ENCODE data around the gene GOPC.

Gene GOPC

DNA sequence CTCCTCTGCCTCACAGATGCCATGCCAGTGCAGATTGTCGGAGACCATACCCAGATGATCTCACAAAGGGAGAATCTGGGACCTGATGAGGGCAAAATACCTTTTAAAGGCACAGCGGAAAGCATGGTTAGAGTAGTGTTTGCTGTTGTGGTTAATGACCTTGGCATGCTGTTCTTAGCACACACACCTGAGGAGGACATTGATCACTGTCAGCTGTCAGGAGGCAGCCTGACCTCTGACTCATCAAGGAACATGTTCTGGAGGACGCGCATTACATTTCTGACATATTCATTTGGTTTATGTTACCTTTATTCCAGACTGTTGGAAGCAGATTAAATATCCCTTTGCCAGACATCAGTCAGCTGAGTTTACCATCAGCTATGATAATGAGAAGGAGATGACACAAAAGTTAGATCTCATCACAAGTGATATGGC lies 57.1 kb downstream of the GOPC start:
- DNase-seq (ENCODE audit: low spot score): no peak
- in situ Hi-C loops (cut with MboI; ENCODE audit: low sequenced_read_pairs, unreplicated experiment): no loop called here
- TF ChIP-seq, protein P1, sequence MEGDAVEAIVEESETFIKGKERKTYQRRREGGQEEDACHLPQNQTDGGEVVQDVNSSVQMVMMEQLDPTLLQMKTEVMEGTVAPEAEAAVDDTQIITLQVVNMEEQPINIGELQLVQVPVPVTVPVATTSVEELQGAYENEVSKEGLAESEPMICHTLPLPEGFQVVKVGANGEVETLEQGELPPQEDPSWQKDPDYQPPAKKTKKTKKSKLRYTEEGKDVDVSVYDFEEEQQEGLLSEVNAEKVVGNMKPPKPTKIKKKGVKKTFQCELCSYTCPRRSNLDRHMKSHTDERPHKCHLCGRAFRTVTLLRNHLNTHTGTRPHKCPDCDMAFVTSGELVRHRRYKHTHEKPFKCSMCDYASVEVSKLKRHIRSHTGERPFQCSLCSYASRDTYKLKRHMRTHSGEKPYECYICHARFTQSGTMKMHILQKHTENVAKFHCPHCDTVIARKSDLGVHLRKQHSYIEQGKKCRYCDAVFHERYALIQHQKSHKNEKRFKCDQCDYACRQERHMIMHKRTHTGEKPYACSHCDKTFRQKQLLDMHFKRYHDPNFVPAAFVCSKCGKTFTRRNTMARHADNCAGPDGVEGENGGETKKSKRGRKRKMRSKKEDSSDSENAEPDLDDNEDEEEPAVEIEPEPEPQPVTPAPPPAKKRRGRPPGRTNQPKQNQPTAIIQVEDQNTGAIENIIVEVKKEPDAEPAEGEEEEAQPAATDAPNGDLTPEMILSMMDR (IDR thresholded peaks at IDR 0.05; ENCODE audit: borderline replicate concordance, control extremely low read depth, extremely low read depth, insufficient read depth, missing control alignments): no peak

DNA sequence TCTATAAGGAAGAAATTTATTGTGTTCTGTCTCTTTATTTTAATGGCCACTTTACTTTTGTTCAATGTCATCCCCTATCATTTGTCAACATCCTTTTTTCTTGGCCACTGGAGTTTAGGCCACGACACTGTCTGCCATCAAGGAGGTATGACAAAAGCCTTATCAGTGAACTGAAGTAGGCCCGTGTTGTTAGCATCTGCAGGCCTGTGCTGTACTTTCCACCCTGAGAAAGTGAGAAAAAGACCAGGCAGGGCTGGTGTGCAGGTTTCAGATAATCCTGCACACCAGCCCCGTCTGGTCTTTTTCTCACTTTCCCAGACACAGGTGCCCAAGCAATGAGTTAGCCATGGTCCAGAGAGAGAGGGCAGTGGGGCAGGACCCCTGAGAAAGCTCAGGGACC lies 57.6 kb downstream of the GOPC start:
- TF ChIP-seq, protein P1 (IDR thresholded peaks at IDR 0.05; ENCODE audit: borderline replicate concordance, control extremely low read depth, extremely low read depth, insufficient read depth, missing control alignments): no peak
- DNase-seq (ENCODE audit: low spot score): no peak
- in situ Hi-C loops (cut with MboI; ENCODE audit: low sequenced_read_pairs, unreplicated experiment): no loop called here

DNA sequence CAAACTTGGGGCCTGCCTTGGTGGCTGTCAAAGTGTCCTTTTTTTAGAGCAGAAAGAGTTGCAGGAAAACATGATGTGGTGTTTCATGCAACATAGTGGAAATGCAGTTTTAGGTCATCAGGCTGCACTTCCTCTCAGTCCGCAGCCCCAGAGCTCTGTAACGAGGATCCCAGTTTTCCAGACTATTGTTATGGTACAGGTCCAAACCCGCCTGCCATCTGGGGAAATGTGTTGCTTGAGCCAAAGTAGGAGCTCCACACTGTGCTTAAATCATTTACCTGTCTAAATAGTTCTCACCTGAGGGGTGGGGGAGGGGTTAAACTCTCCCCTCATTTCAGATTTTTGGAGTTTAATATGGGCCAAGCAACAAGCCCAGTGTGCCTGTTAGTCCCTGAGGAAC lies 59.8 kb downstream of the GOPC start:
- TF ChIP-seq, protein P1 (IDR thresholded peaks at IDR 0.05; ENCODE audit: borderline replicate concordance, control extremely low read depth, extremely low read depth, insufficient read depth, missing control alignments): no peak
- in situ Hi-C loops (cut with MboI; ENCODE audit: low sequenced_read_pairs, unreplicated experiment): no loop called here
- no peak for DNase-seq (ENCODE audit: low spot score)

DNA sequence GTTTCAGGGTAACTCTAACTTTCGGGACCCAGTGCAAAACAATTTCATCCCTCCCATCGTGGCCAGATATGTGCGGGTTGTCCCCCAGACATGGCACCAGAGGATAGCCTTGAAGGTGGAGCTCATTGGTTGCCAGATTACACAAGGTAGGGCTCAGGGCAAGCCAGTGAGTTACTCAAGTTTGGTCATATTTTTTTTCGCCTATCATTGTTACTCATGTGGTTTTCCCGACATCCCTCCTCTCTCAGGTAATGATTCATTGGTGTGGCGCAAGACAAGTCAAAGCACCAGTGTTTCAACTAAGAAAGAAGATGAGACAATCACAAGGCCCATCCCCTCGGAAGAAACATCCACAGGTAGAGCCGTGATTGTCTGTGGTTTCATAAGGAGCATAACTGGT lies 61.6 kb downstream of the GOPC start:
- no peak for DNase-seq (ENCODE audit: low spot score)
- in situ Hi-C loops (cut with MboI; ENCODE audit: low sequenced_read_pairs, unreplicated experiment): no loop called here
- TF ChIP-seq, protein P1 (IDR thresholded peaks at IDR 0.05; ENCODE audit: borderline replicate concordance, control extremely low read depth, extremely low read depth, insufficient read depth, missing control alignments): no peak

DNA sequence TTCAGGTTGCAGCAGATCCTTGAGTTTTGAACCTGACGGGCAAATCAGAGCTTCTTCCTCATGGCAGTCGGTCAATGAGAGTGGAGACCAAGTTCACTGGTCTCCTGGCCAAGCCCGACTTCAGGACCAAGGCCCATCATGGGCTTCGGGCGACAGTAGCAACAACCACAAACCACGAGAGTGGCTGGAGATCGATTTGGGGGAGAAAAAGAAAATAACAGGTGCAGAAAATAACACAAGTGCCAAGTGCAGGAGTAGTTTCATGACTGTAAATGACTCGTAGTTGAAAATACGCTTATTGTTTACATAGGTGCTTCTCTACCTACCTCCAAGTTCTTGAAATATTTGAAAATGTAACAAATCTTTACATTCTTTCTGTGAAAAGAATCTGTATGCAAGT lies 63.7 kb downstream of the GOPC start:
- in situ Hi-C loops (cut with MboI; ENCODE audit: low sequenced_read_pairs, unreplicated experiment): no loop called here
- TF ChIP-seq, protein P1 (IDR thresholded peaks at IDR 0.05; ENCODE audit: borderline replicate concordance, control extremely low read depth, extremely low read depth, insufficient read depth, missing control alignments): no peak
- no peak for DNase-seq (ENCODE audit: low spot score)

DNA sequence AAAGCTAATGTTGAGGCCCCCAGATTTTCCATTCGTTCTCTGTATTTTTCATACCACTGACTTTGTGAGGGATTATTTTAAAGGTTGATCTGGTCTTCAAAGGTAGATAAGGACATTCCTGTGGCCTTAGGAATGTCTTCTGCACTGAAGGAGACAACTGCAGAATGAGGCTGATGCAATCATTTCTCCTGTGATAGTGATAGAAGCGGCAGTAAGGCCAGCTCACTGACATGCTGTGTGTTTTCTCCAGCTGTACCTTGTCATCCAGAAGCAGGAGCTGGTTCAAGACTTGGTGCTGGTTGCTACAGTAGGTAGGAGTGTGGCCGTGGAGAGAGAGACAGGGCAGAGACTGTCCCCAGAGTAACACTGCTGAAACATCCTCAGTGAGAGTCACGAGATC lies 66.0 kb downstream of the GOPC start:
- DNase-seq (ENCODE audit: low spot score): no peak
- TF ChIP-seq, protein P1 (IDR thresholded peaks at IDR 0.05; ENCODE audit: borderline replicate concordance, control extremely low read depth, extremely low read depth, insufficient read depth, missing control alignments): no peak
- in situ Hi-C loops (cut with MboI; ENCODE audit: low sequenced_read_pairs, unreplicated experiment): no loop called here

DNA sequence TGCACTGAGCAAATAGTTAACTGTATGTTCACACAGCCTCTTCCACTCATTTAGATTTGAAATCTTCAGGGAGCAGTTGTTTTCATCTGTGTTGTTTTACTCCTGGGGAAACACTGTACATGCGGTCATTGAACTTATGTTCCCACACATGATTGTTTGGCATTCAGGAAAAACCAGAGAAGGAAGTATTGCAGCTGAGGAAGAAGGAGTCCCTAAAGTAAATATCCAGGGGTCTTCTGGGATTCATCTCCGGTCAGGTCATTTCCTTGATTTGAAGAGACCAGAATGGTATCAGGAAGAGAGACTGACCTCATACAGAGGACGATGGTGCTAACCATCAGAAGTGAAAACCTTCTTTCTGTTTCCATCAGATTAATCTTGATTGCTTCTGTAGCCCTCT lies 67.3 kb downstream of the GOPC start:
- TF ChIP-seq, protein P1 (IDR thresholded peaks at IDR 0.05; ENCODE audit: borderline replicate concordance, control extremely low read depth, extremely low read depth, insufficient read depth, missing control alignments): no peak
- DNase-seq (ENCODE audit: low spot score): no peak
- in situ Hi-C loops (cut with MboI; ENCODE audit: low sequenced_read_pairs, unreplicated experiment): no loop called here

All from GM13976 (cell line).